K562 (cell line): ENCODE results near the gene CADM2. TPM values are rescaled to one million over a fixed set of nuclear protein-coding genes. Genes with fewer than 3 reads are reported as not detected.

Source experiments
- ATAC-seq: fragments of 200-7000 bp; cut with Tn5 transposase; 3 replicates; pipeline ENCODE4 v1.9.1; 2020; ENCODE audit warnings: moderate library complexity
- BruUV-seq: library from RNA; stranded (reverse); fragments of 400-500 nt; replicated peaks from 2 replicates; lab custom pipeline; 2021; lab: Mats Ljungman, UMichigan
- CTCF ChIA-PET: fragments of 300-600 bp; formaldehyde crosslinking; extraction: SDS; loops from one replicate; lab custom pipeline; 2021; ENCODE audit warnings: low intra/inter-chr PET ratio; lab: Yijun Ruan, JAX
- POLR2A ChIA-PET: fragments of 300-600, 350-650 bp; sonication (Branson Sonifier 250); formaldehyde crosslinking; extraction: SDS; loops from one replicate; lab custom pipeline; 2021; ENCODE audit warnings: antibody characterized with exemption, inconsistent platforms; lab: Yijun Ruan, JAX
- DNase-seq, 4 experiments: peaks; one replicate each; pipeline versions ENCODE4 v3.0.0 to v3.0.0-alpha.2; 2011 to 2018; ENCODE audit warnings: low spot score in 3 of 4, mixed read lengths in 3 of 4; ENCODE audit errors: extremely low read depth in 1 of 4
- FAIRE-seq: peaks from 2 replicates; lab custom pipeline; 2011; peaks lifted over from hg19 to GRCh38; lab: Jason Lieb, UNC
- H2AFZ ChIP-seq: 2 replicates; pipeline ENCODE4 v1.6.0; 2011; ENCODE audit warnings: low read depth, low read length, control low read depth, inconsistent platforms
- H3K27ac ChIP-seq: fragments of 200-600 bp; 3 replicates; pipeline ENCODE4 v1.8.0; 2011; ENCODE audit warnings: low read depth, mild to moderate bottlenecking, control low read depth, inconsistent platforms, low read length, moderate library complexity, mixed read lengths; ENCODE audit errors: extremely low read depth
- H3K27me3 ChIP-seq, 2 experiments: fragments of 300-600 bp in 1 of 2; 2 replicates in 1 of 2; 3 replicates in 1 of 2; pipeline versions ENCODE4 v1.6.0 to v1.8.0; 2011; ENCODE audit warnings: inconsistent platforms in 2 of 2, low read length in 2 of 2, mild to moderate bottlenecking in 1 of 2, mixed read lengths in 1 of 2, moderate library complexity in 1 of 2; ENCODE audit not compliant: control insufficient read depth in 2 of 2, insufficient read depth in 2 of 2
- H3K36me3 ChIP-seq: fragments of 300-600 bp; 3 replicates; pipeline ENCODE4 v1.8.0; 2011; ENCODE audit warnings: mild to moderate bottlenecking, low read length, inconsistent platforms; ENCODE audit not compliant: control insufficient read depth, insufficient read depth
- H3K4me1 ChIP-seq, 2 experiments: fragments of 200-600 bp in 1 of 2; replicated peaks in 1 of 2; 2 replicates in 1 of 2; 3 replicates in 1 of 2; pipeline versions ENCODE4 v1.5.1 to v1.8.0; 2011; ENCODE audit warnings: inconsistent platforms in 2 of 2, low read length in 2 of 2, mild to moderate bottlenecking in 1 of 2, mixed read lengths in 1 of 2, moderate library complexity in 1 of 2; ENCODE audit not compliant: control insufficient read depth in 2 of 2, insufficient read depth in 2 of 2
- H3K4me2 ChIP-seq: 2 replicates; pipeline ENCODE4 v1.6.1; 2011; ENCODE audit warnings: low read length, control low read depth, inconsistent platforms, mixed read lengths; ENCODE audit not compliant: insufficient read depth
- H3K4me3 ChIP-seq: fragments of 200-600 bp; sonication (generic), shearing (Covaris generic); 2 replicates; pipeline ENCODE4 v1.5.1; 2016; ENCODE audit warnings: control low read depth, inconsistent platforms
- H3K79me2 ChIP-seq: fragments of 200-600 bp; 3 replicates; pipeline ENCODE4 v1.8.0; 2011; ENCODE audit warnings: low read length, inconsistent platforms; ENCODE audit not compliant: control insufficient read depth, insufficient read depth
- H3K9ac ChIP-seq, 2 experiments: 2 replicates each; pipeline versions ENCODE4 v1.6.0 to v1.6.1; 2011; ENCODE audit warnings: low read depth in 2 of 2, low read length in 2 of 2, control low read depth in 1 of 2, inconsistent platforms in 1 of 2, mild to moderate bottlenecking in 1 of 2, mixed read lengths in 1 of 2; ENCODE audit not compliant: insufficient read depth in 1 of 2
- H3K9me1 ChIP-seq: one replicate; pipeline ENCODE4 v1.6.0; 2011; ENCODE audit warnings: inconsistent platforms, mild to moderate bottlenecking, low read length, moderate library complexity; ENCODE audit not compliant: control insufficient read depth, insufficient read depth
- H3K9me3 ChIP-seq: replicated peaks from 2 replicates; pipeline ENCODE4 v1.5.1; 2011; ENCODE audit warnings: low read depth, low read length, inconsistent platforms; ENCODE audit not compliant: control insufficient read depth, insufficient read depth
- H4K20me1 ChIP-seq: replicated peaks from 2 replicates; pipeline ENCODE4 v1.6.1; 2011; ENCODE audit warnings: low read length, inconsistent platforms, mixed read lengths; ENCODE audit not compliant: control insufficient read depth, insufficient read depth
- BCOR ChIP-seq: fragments of 450-650 bp; IDR thresholded peaks from 2 replicates; pipeline ENCODE4 v1.6.1; 2016
- CEBPB ChIP-seq: fragments of 450-650 bp; IDR thresholded peaks from 2 replicates; pipeline ENCODE4 v1.6.1; 2016; ENCODE audit warnings: missing genetic modification characterization, missing compliant biosample characterization
- CREB5 ChIP-seq: fragments of 250-450 bp; sonication (Bioruptor Pico); IDR thresholded peaks from 2 replicates; pipeline ENCODE4 v1.5.0; 2020; ENCODE audit warnings: mild to moderate bottlenecking
- E2F4 ChIP-seq: sonication (generic); formaldehyde crosslinking; IDR thresholded peaks from 2 replicates; pipeline ENCODE4 v1.8.0; 2022; ENCODE audit warnings: mild to moderate bottlenecking, low read depth, missing genetic modification reagents
- FOS ChIP-seq: IDR thresholded peaks from 3 replicates; pipeline ENCODE4 v1.6.1; 2011; ENCODE audit not compliant: insufficient read length; ENCODE audit errors: extremely low read depth
- GTF2E2 ChIP-seq: fragments of 200-800 bp; sonication (Bioruptor generic); IDR thresholded peaks from 2 replicates; pipeline ENCODE4 v1.6.1; 2016; ENCODE audit warnings: missing genetic modification characterization, missing compliant biosample characterization
- MAFF ChIP-seq: IDR thresholded peaks from 2 replicates; pipeline ENCODE4 v1.6.1; 2012; ENCODE audit warnings: low read length, improper control_type of control experiment
- MITF ChIP-seq: IDR thresholded peaks from 2 replicates; pipeline ENCODE4 v1.6.1; 2014; ENCODE audit warnings: antibody characterized with exemption
- MTA3 ChIP-seq: fragments of 450-650 bp; formaldehyde crosslinking; IDR thresholded peaks from 2 replicates; pipeline ENCODE4 v1.6.1; 2017; ENCODE audit warnings: mild to moderate bottlenecking, borderline replicate concordance
- NCOA2 ChIP-seq, 2 experiments: fragments of 450-650 bp; IDR thresholded peaks; 2 replicates each; pipeline ENCODE4 v1.6.1; 2018; ENCODE audit warnings: mild to moderate bottlenecking in 2 of 2, moderate library complexity in 1 of 2; ENCODE audit not compliant: partially characterized antibody in 2 of 2
- UBTF ChIP-seq, 2 experiments: IDR thresholded peaks; 2 replicates each; pipeline ENCODE4 v1.6.1; 2012; ENCODE audit warnings: improper control_type of control experiment in 2 of 2, low read depth in 2 of 2, low read length in 2 of 2, borderline replicate concordance in 1 of 2
- ZBTB9 ChIP-seq: fragments of 450-650 bp; formaldehyde crosslinking; IDR thresholded peaks from 2 replicates; pipeline ENCODE4 v1.4.0; 2020; ENCODE audit warnings: mild to moderate bottlenecking, moderate library complexity
- ZNF143 ChIP-seq: sonication (generic); formaldehyde crosslinking; IDR thresholded peaks from 2 replicates; pipeline ENCODE4 v1.9.0; 2022; ENCODE audit warnings: mild to moderate bottlenecking, missing genetic modification reagents
- ZNF197 ChIP-seq: fragments of 200-800 bp; sonication (Bioruptor generic); IDR thresholded peaks from 2 replicates; pipeline ENCODE4 v1.6.1; 2016; ENCODE audit warnings: low read depth, missing genetic modification characterization, missing compliant biosample characterization
- WGBS: fragments of 100-300 bp; shearing (Covaris generic); methylation state at CpG from one replicate; pipeline ENCODE4 v1.1.6; 2016; ENCODE audit warnings: low coverage, mixed read lengths; ENCODE audit not compliant: insufficient coverage; ENCODE audit errors: missing lambda C conversion rate; 5-methylcytosine and 5-hydroxymethylcytosine counted together
- in situ Hi-C: fragments of 300-500 bp; cut with MboI; formaldehyde crosslinking; loops from 4 replicates; pipeline ENCODE4 v1.15.0; 2018; ENCODE audit warnings: inconsistent platforms, mixed read lengths
- intact Hi-C: fragments of 100-400 bp; cut with micrococcal nuclease; formaldehyde crosslinking; loops from 2 replicates; pipeline ENCODE4 v1.14.2; 2022
- polyA plus RNA-seq, 8 experiments: library from polyadenylated mRNA; depleted of rRNA in 4 of 8; stranded (reverse) in 5 of 8; unstranded in 3 of 8; fragments of >200 nt; fragmentation: Nextera tagmentation in 2 of 8; fragmentation: Illumina TruSeq in 1 of 8; extraction: Ambion mirVana in 2 of 8; extraction: Trizol in 1 of 8; gene quantifications; 2 replicates each; pipeline versions ENCODE4 v1.2.1 to v1.2.3, GENCODE V29; 2011 to 2014; ENCODE audit warnings: inconsistent platforms in 1 of 8, missing spikeins in 1 of 8
- total RNA-seq, 7 experiments: library from RNA; depleted of rRNA in 6 of 7; stranded (reverse); fragments of >200 nt in 6 of 7; fragmentation: Illumina TruSeq in 2 of 7; extraction: Trizol in 2 of 7; gene quantifications; 2 replicates each; pipeline versions ENCODE4 v1.2.1 to v1.2.3, GENCODE V29; 2011 to 2021; ENCODE audit warnings: low replicate concordance in 1 of 7

The CADM2 gene
- total and polyA plus RNA-seq, 9 of the 15 experiments (the other 6 are each of a cell fraction or from before 2014, with no cell fraction given): 0.11 to 3.2 (median 0.95) TPM

GRCh38 chr3:85800676-85801075 is 841.9 kb downstream of the CADM2 start:
- H3K4me2 ChIP-seq: no peak overlapping the region
- H3K36me3 ChIP-seq: no peaks in the 10 kb centered on the region
- H3K4me3 ChIP-seq: no peak overlapping the region
- WGBS: 0% methylated on average over 3 of the region's 3 CpGs
- no peaks in the 10 kb centered on the region for H3K9me3 ChIP-seq
- no peaks in the 10 kb centered on the region for H3K79me2 ChIP-seq
- no peaks in the 10 kb centered on the region for H3K27me3 ChIP-seq
- DNase-seq: no peak
- CTCF ChIA-PET: no interaction called here
- TF ChIP-seq ZNF143: no peak
- no peak for TF ChIP-seq MITF
- no peak for TF ChIP-seq GTF2E2
- TF ChIP-seq NCOA2 (IDR thresholded peaks at IDR 0.05; ENCODE audit: partially characterized antibody in 2 of 2): no peak
- TF ChIP-seq ZNF197 (CRISPR knock-in tag): no peak
- no peak for TF ChIP-seq CREB5 (CRISPR knock-in tag)
- no peak for TF ChIP-seq UBTF (IDR thresholded peaks at IDR 0.05; ENCODE audit: borderline replicate concordance in 1 of 2, low read depth in 2 of 2, low read length in 2 of 2)
- no peak for TF ChIP-seq E2F4 (CRISPR knock-in tag)
- TF ChIP-seq CEBPB (tag): no peak
- no peak for TF ChIP-seq ZBTB9 (CRISPR knock-in tag)
- TF ChIP-seq BCOR: no peak
- TF ChIP-seq FOS: no peak
- no peak for TF ChIP-seq MTA3
- TF ChIP-seq MAFF: no peak
- H3K9me1 ChIP-seq: no peaks in the 10 kb centered on the region
- no peaks in the 10 kb centered on the region for H4K20me1 ChIP-seq
- in situ Hi-C loops: no loop called here
- no peak overlapping the region for H2AFZ ChIP-seq
- no peak overlapping the region for H3K9ac ChIP-seq
- BruUV-seq: no TSS peak
- no peaks in the 10 kb centered on the region for H3K4me1 ChIP-seq
- intact Hi-C loops: no loop called here
- no peak for ATAC-seq
- FAIRE-seq: no peak
- POLR2A ChIA-PET: no interaction called here
- H3K27ac ChIP-seq: no peak overlapping the region
